PFSK-1 (cell line): Measurements from ENCODE around the gene THOC6.
A peak's percentile ranks its signal among the peaks of the same experiment; 100 is the strongest.

Source experiments
- FOXP2 ChIP-seq: optimal IDR thresholded peaks from 2 replicates; pipeline ENCODE3; 2011; ENCODE audit warnings: borderline replicate concordance, control low read depth, inconsistent platforms; ENCODE audit not compliant: insufficient read depth; ENCODE audit errors: extremely low read length, extremely low read depth
- POLR2AphosphoS5 ChIP-seq: IDR thresholded peaks from 2 replicates; pipeline ENCODE4 v1.6.1; 2012; ENCODE audit warnings: low read depth, mild to moderate bottlenecking, control low read depth, low read length, moderate library complexity
- SIN3A ChIP-seq: IDR thresholded peaks from 2 replicates; pipeline ENCODE4 v1.6.1; 2012; ENCODE audit warnings: mild to moderate bottlenecking, low read length, moderate library complexity, borderline replicate concordance; ENCODE audit not compliant: insufficient read depth
- TAF1 ChIP-seq: IDR thresholded peaks from 2 replicates; pipeline ENCODE4 v1.6.1; 2012; ENCODE audit warnings: low read length, control low read depth, borderline replicate concordance; ENCODE audit not compliant: insufficient read depth
- TF ChIP-seq, protein P1 (sequence below), 2 experiments: IDR thresholded peaks; 2 replicates each; pipeline versions ENCODE4 v1.6.1 to v1.8.0; 2011 to 2012; ENCODE audit warnings: low read depth in 2 of 2, low read length in 2 of 2, control low read depth in 1 of 2, inconsistent platforms in 1 of 2, mild to moderate bottlenecking in 1 of 2, moderate library complexity in 1 of 2; ENCODE audit not compliant: insufficient read depth in 1 of 2

The THOC6 gene

DNA sequence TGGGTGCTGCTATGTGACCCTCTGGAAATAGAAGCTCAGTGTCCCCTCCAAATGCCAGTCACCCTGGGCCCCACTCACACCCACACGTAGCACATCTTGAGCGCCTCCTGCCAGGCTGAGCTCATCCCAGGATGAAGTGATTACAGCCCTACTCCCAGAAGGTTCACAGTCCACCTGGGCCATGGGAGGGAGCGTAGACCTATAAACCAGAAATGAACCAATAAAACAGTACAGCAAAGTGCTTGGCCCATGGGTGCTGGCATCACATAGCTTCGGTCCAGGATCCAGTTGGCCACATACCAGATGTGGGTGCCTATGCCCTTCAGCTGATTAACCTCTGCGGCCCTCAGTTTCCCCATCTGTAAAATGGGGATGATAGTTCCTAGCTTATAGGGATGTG lies 15.1 kb downstream of the THOC6 start:
- TF ChIP-seq, protein P1, sequence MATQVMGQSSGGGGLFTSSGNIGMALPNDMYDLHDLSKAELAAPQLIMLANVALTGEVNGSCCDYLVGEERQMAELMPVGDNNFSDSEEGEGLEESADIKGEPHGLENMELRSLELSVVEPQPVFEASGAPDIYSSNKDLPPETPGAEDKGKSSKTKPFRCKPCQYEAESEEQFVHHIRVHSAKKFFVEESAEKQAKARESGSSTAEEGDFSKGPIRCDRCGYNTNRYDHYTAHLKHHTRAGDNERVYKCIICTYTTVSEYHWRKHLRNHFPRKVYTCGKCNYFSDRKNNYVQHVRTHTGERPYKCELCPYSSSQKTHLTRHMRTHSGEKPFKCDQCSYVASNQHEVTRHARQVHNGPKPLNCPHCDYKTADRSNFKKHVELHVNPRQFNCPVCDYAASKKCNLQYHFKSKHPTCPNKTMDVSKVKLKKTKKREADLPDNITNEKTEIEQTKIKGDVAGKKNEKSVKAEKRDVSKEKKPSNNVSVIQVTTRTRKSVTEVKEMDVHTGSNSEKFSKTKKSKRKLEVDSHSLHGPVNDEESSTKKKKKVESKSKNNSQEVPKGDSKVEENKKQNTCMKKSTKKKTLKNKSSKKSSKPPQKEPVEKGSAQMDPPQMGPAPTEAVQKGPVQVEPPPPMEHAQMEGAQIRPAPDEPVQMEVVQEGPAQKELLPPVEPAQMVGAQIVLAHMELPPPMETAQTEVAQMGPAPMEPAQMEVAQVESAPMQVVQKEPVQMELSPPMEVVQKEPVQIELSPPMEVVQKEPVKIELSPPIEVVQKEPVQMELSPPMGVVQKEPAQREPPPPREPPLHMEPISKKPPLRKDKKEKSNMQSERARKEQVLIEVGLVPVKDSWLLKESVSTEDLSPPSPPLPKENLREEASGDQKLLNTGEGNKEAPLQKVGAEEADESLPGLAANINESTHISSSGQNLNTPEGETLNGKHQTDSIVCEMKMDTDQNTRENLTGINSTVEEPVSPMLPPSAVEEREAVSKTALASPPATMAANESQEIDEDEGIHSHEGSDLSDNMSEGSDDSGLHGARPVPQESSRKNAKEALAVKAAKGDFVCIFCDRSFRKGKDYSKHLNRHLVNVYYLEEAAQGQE (IDR thresholded peaks at IDR 0.05; ENCODE audit: insufficient read depth in 1 of 2, low read depth in 2 of 2, low read length in 2 of 2) = no peak

DNA sequence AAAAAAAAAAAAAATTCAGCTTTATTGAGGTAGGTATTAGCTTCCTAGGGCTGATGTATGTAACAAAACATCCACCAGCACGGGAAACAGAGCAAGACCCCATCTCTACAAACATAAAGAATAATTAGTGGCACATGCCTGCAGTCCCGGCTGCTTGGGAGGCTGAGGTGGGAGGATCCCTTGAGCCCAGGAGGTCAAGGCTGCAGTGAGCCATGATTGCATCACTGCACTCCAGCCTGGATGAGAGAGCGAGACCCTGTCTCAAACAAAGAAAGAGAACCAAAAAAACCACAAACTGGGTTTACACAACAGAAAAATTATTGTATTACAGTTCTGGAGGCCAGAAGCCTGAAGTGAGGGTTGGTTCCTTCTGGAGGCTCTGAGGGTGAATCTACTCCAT lies 18.5 kb downstream of the THOC6 start:
- no peak for TF ChIP-seq SIN3A
- no peak for TF ChIP-seq FOXP2
- TF ChIP-seq TAF1 = no peak
- TF ChIP-seq, protein P1 (IDR thresholded peaks at IDR 0.05; ENCODE audit: insufficient read depth in 1 of 2, low read depth in 2 of 2, low read length in 2 of 2) = no peak
- no peak for TF ChIP-seq POLR2AphosphoS5

DNA sequence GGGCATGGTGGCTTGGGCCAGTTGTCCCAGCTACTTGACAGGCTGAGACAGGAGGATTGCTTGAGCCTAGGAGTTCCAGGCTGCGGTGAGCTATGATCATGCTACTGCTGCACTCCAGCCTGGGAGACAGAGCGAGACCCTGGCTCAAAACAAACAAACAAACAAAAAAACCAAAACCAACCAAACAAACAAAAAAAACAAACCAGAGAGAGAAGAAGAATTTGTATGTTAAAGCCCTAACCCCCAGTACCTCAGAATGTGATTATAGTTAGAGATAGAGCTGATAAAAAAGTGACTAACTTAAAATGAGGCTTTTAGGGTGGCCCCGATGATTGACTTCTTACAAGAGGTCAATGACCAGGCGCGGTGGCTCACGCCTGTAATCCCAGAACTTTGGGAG lies 20.9 kb downstream of the THOC6 start:
- TF ChIP-seq SIN3A (no peak), TAF1 (no peak)
- TF ChIP-seq, protein P1 (IDR thresholded peaks at IDR 0.05; ENCODE audit: insufficient read depth in 1 of 2, low read depth in 2 of 2, low read length in 2 of 2) = no peak

DNA sequence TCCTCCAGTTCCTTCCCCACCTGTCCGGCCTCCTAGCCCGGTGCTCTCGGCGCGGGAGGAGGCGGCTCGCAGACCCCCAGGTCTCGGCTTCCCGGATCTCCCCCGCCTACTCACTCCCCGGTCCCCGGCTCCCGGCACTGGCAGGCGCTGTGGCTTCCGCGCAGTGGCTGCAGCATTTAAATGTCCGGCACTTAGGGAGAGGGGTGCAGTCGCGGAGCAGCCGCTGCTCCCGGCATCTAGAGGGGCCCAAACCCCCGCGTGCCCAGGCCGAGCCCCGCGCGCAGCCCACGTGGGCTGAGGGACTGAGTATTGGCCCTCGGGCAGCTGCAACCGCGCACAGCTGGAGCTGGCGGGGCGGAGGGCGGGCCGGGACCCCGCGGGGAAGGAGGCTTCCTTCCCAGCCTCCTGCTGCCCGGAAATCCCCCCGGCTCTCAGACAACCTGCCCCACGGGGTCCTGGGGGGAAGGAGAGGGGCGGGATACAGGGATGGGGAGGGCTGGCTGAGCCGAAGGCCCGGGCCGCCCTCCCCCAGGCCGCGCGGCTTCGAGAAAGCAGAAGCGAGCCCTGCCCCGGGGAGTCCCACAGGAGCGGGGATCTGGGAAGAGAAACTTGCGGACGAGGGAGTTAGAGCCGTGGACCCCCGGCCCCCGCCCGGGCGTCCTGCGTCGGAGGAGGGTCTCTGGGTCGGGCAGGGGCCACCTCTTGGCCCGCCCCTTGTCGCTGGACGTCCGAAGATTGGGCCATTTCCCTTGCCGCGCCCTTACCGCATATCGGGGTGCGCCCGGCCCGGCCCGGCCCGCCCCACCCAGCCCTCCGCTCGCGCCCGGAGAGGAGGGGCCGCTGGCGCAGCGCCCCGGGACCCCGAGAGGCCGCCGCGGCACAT lies 22.2 kb downstream of the THOC6 start, which contains the start of gene MMP25:
Gene MMP25 (plus strand): TSS at position 804 of the 883 bp plus-strand sequence. CDS start 357 bp downstream, outside the sequence.
- TF ChIP-seq TAF1 = no peak
- peak; percentile 42 for TF ChIP-seq FOXP2
- TF ChIP-seq, protein P1 (IDR thresholded peaks at IDR 0.05; ENCODE audit: insufficient read depth in 1 of 2, low read depth in 2 of 2, low read length in 2 of 2) = no peak
- TF ChIP-seq SIN3A = no peak
